Natural killer cell (primary cell): ENCODE results near the gene RPS27L. TPM values are rescaled to one million over a fixed set of nuclear protein-coding genes. Genes with fewer than 3 reads are reported as not detected.
A peak's percentile ranks its signal among the peaks of the same experiment; 100 is the strongest.

Experiments
- ATAC-seq, 3 donors: fragments of 150-1000 bp in 2 of 3; fragments of 200-7000 bp in 1 of 3; cut with Tn5 transposase; 1 replicate in 1 of 3; 2 replicates in 2 of 3; pipeline ENCODE4 v1.10.0; 2021; ENCODE audit warnings: mild to moderate bottlenecking in 2 of 3, moderate library complexity in 2 of 3
- DNase-seq, 2 donors: peaks; one replicate each; pipeline versions ENCODE4 v3.0.0 to v3.0.0-alpha.2; 2013 to 2021; ENCODE audit warnings: mixed read lengths in 1 of 2
- H3K27ac ChIP-seq: one replicate; pipeline ENCODE4 v1.5.1; 2013; ENCODE audit warnings: mild to moderate bottlenecking, low read length
- H3K27me3 ChIP-seq: one replicate; pipeline ENCODE4 v1.6.1; 2013; ENCODE audit warnings: low read length; ENCODE audit not compliant: control insufficient read depth, insufficient read depth
- H3K36me3 ChIP-seq: one replicate; pipeline ENCODE4 v1.6.1; 2013; ENCODE audit warnings: low read length; ENCODE audit not compliant: control insufficient read depth, insufficient read depth
- H3K4me1 ChIP-seq: one replicate; pipeline ENCODE4 v1.6.1; 2013; ENCODE audit warnings: low read length; ENCODE audit not compliant: control insufficient read depth, insufficient read depth
- H3K4me3 ChIP-seq: one replicate; pipeline ENCODE4 v1.5.1; 2013; ENCODE audit warnings: low read length
- H3K9me3 ChIP-seq: one replicate; pipeline ENCODE4 v1.6.1; 2013; ENCODE audit warnings: low read length; ENCODE audit not compliant: control insufficient read depth, insufficient read depth
- H3K27ac Mint-ChIP-seq, 2 donors: one replicate each; pipeline ENCODE4 v1.8.0; 2022; ENCODE audit warnings: mild to moderate bottlenecking in 2 of 2, mixed read lengths in 2 of 2, moderate library complexity in 1 of 2
- H3K27me3 Mint-ChIP-seq, 2 donors: one replicate each; pipeline ENCODE4 v1.8.0; 2022; ENCODE audit warnings: low read depth in 2 of 2, mixed read lengths in 2 of 2
- H3K36me3 Mint-ChIP-seq: one replicate; pipeline ENCODE4 v1.8.0; 2022; ENCODE audit warnings: mixed read lengths
- H3K4me1 Mint-ChIP-seq, 2 donors: one replicate each; pipeline ENCODE4 v1.8.0; 2022; ENCODE audit warnings: mixed read lengths in 2 of 2
- H3K4me3 Mint-ChIP-seq: one replicate; pipeline ENCODE4 v1.8.0; 2022; ENCODE audit warnings: mild to moderate bottlenecking, moderate library complexity, mixed read lengths
- H3K9me3 Mint-ChIP-seq, 2 donors: one replicate each; pipeline ENCODE4 v1.8.0; 2022; ENCODE audit warnings: mixed read lengths in 2 of 2
- WGBS: methylation state at CpG from one replicate; pipeline ENCODE4 v1.1.7; 2013; ENCODE audit warnings: missing lambda C conversion rate; ENCODE audit not compliant: insufficient coverage; 5-methylcytosine and 5-hydroxymethylcytosine counted together
- intact Hi-C: fragments of 100-400 bp; cut with micrococcal nuclease; formaldehyde crosslinking; loops from one replicate; pipeline ENCODE4 v1.14.2; 2022
- total RNA-seq, 4 donors: library from RNA; stranded (reverse); fragments of 120-200 nt in 1 of 4; gene quantifications; one replicate each; pipeline versions ENCODE4 v1.2.3 to v1.2.4, GENCODE V29; 2013 to 2022
- TF ChIP-seq, protein P1 (sequence below): fragments of 200-600 bp; IDR thresholded peaks from one replicate; pipeline ENCODE4 v1.8.0; 2022; ENCODE audit warnings: antibody characterized with exemption

Gene RPS27L
- total RNA-seq, 3 donors from 2014 or later (not counting 1 experiment from before 2014, with no cell fraction given), result 50.4 to 63.3 (median 52.2) TPM

- Histone ChIP-seq H3K27me3 (no peaks in the 10 kb centered on the region), H3K4me1 (peaks cover 48% of the 10 kb centered on the region), H3K9me3 (no peaks in the 10 kb centered on the region), H3K36me3 (peaks cover 5% of the 10 kb centered on the region), H3K4me3 (no peak overlapping the region), H3K27ac (peak overlapping the region; percentile 94)
- DNase-seq, result no peak
- TF ChIP-seq, protein P1, sequence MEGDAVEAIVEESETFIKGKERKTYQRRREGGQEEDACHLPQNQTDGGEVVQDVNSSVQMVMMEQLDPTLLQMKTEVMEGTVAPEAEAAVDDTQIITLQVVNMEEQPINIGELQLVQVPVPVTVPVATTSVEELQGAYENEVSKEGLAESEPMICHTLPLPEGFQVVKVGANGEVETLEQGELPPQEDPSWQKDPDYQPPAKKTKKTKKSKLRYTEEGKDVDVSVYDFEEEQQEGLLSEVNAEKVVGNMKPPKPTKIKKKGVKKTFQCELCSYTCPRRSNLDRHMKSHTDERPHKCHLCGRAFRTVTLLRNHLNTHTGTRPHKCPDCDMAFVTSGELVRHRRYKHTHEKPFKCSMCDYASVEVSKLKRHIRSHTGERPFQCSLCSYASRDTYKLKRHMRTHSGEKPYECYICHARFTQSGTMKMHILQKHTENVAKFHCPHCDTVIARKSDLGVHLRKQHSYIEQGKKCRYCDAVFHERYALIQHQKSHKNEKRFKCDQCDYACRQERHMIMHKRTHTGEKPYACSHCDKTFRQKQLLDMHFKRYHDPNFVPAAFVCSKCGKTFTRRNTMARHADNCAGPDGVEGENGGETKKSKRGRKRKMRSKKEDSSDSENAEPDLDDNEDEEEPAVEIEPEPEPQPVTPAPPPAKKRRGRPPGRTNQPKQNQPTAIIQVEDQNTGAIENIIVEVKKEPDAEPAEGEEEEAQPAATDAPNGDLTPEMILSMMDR, result no peak
- Mint-ChIP-seq H3K4me1 (peaks cover 88 to 97% of the 10 kb centered on the region in 2 donors), H3K27ac (peak overlapping the region; percentile 93 to 99), H3K27me3 (no peaks in the 10 kb centered on the region), H3K4me3 (peak overlapping the region; percentile 97), H3K9me3 (no peaks in the 10 kb centered on the region), H3K36me3 (no peaks in the 10 kb centered on the region)
- ATAC-seq, result no peak
- 83% methylated on average over 2 of the region's 4 CpGs for WGBS
- intact Hi-C loops, result loop anchor here (5.0 to 10.0 kb wide), 3 partner anchors 73 to 900 kb away; partner anchors contain the start of genes CIAO2A, LACTB and SNX1
Measured at GRCh38 chr15:63194880-63195568, 37.7 kb upstream of the RPS27L start.

DNA sequence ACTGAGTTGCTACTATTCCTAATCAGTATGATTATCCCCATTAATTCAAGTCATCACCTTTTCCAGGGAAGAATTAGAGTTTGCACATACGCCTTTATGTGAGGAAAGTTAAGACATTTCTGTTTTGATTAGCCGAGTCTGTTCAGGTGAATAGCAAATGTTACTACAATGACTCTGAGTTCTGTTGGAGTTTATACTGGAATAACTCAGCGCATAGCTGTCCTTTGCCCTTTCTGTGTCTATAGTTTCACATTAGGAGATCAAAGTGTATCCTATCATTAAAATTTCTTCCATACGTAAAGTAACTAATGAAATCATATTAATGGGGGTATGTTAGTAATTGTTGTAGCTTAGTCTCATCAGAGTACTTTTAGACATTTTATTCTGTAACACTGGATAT is 37.0 kb upstream of the RPS27L start:
- intact Hi-C loops, result loop anchor here (5.0 to 10.0 kb wide), 3 partner anchors 72 to 900 kb away; partner anchors contain the start of genes CIAO2A, LACTB and SNX1
- TF ChIP-seq, protein P1, result no peak
- ATAC-seq (no peak), DNase-seq (no peak)
- Mint-ChIP-seq H3K36me3 (no peaks in the 10 kb centered on the region), H3K4me3 (peak overlapping the region; percentile 97), H3K27me3 (no peaks in the 10 kb centered on the region), H3K9me3 (no peaks in the 10 kb centered on the region), H3K27ac (peak overlapping the region; percentile 93 to 99), H3K4me1 (peaks cover 84 to 91% of the 10 kb centered on the region in 2 donors)
- Histone ChIP-seq H3K27me3 (no peaks in the 10 kb centered on the region), H3K36me3 (peaks cover 5% of the 10 kb centered on the region), H3K9me3 (no peaks in the 10 kb centered on the region), H3K27ac (peak overlapping the region; percentile 94), H3K4me3 (peak overlapping the region; percentile 21), H3K4me1 (peaks cover 42% of the 10 kb centered on the region)
- 42% methylated on average over 3 of the region's 4 CpGs for WGBS

- WGBS, result 45% methylated on average over 5 of the region's 5 CpGs
- H3K27ac ChIP-seq, result peak overlapping the region; percentile 94
Measured at GRCh38 chr15:63192619-63193206, 35.4 kb upstream of the RPS27L start.

More at GRCh38 chr15:63192619-63193206, 35.4 kb upstream of the RPS27L start:
- H3K4me3 ChIP-seq, result peak overlapping the region; percentile 22
- H3K9me3 ChIP-seq, result no peaks in the 10 kb centered on the region
- Mint-ChIP-seq H3K36me3 (no peaks in the 10 kb centered on the region), H3K27ac (peak overlapping the region; percentile 93 to 99), H3K4me1 (peaks cover 77 to 84% of the 10 kb centered on the region in 2 donors), H3K9me3 (no peaks in the 10 kb centered on the region), H3K4me3 (peak overlapping the region; percentile 97), H3K27me3 (no peaks in the 10 kb centered on the region)
- intact Hi-C loops, result loop anchor here (1.0 to 10.0 kb wide), 7 partner anchors 11 to 902 kb away; partner anchors contain the start of genes CIAO2A, LACTB and SNX1
- TF ChIP-seq, protein P1, result no peak
- H3K4me1 ChIP-seq, result peaks cover 47% of the 10 kb centered on the region
- no peak for ATAC-seq
- H3K27me3 ChIP-seq, result no peaks in the 10 kb centered on the region
- no peak for DNase-seq
- peaks cover 4% of the 10 kb centered on the region for H3K36me3 ChIP-seq
